BJ (cell line): ENCODE measurements around the gene PHACTR1. TPM values are rescaled to one million over a fixed set of nuclear protein-coding genes. Genes with fewer than 3 reads are reported as not detected.

ENCODE experiments used
- CTCF ChIA-PET: fragments of 350-600 bp; formaldehyde crosslinking; extraction: SDS; loops from one replicate; lab custom pipeline; 2021; ENCODE audit warnings: antibody characterized with exemption, inconsistent platforms; lab: Yijun Ruan, JAX
- POLR2A ChIA-PET: fragments of 300-600 bp; sonication (Branson Sonifier 250); formaldehyde crosslinking; extraction: SDS; loops from one replicate; lab custom pipeline; 2021; ENCODE audit warnings: antibody characterized with exemption; lab: Charles Lee
- DNase-seq: peaks from one replicate; pipeline ENCODE4 v3.0.0-alpha.2; 2011; ENCODE audit warnings: low read depth
- H3K27me3 ChIP-seq: 2 replicates; pipeline ENCODE4 v1.6.0; 2011; ENCODE audit warnings: low read length; ENCODE audit not compliant: control insufficient read depth, insufficient read depth
- H3K36me3 ChIP-seq: 2 replicates; pipeline ENCODE4 v1.5.1; 2011; ENCODE audit warnings: low read length; ENCODE audit not compliant: control insufficient read depth, insufficient read depth
- H3K4me3 ChIP-seq: 2 replicates; pipeline ENCODE4 v1.5.1; 2011; ENCODE audit warnings: low read depth, mild to moderate bottlenecking, control low read depth, low read length
- CTCF ChIP-seq: IDR thresholded peaks from 2 replicates; pipeline ENCODE4 v1.5.1; 2011; ENCODE audit warnings: low read depth, mild to moderate bottlenecking, control low read depth, inconsistent platforms, low read length, moderate library complexity; ENCODE audit not compliant: insufficient read depth
- polyA plus RNA-seq: library from polyadenylated mRNA; depleted of rRNA; stranded (reverse); fragments of >200 nt; gene quantifications from 2 replicates; pipeline ENCODE4 v1.2.3, GENCODE V29; 2011

Gene PHACTR1
- polyA plus RNA-seq, 1 experiment = 0.40 TPM

- ChIA-PET CTCF (interaction anchor here (1.0 kb wide), 1 partner anchor 12 kb away, joined by 3 read pairs; no protein-coding TSS in a partner anchor), POLR2A (no interaction called here)
- Histone ChIP-seq H3K27me3 (no peaks in the 10 kb centered on the region), H3K36me3 (no peaks in the 10 kb centered on the region), H3K4me3 (no peak overlapping the region)
- DNase-seq = no peak
- TF ChIP-seq CTCF = no peak
Measured at GRCh38 chr6:13238640-13239216, 522.2 kb downstream of the PHACTR1 start.

DNA sequence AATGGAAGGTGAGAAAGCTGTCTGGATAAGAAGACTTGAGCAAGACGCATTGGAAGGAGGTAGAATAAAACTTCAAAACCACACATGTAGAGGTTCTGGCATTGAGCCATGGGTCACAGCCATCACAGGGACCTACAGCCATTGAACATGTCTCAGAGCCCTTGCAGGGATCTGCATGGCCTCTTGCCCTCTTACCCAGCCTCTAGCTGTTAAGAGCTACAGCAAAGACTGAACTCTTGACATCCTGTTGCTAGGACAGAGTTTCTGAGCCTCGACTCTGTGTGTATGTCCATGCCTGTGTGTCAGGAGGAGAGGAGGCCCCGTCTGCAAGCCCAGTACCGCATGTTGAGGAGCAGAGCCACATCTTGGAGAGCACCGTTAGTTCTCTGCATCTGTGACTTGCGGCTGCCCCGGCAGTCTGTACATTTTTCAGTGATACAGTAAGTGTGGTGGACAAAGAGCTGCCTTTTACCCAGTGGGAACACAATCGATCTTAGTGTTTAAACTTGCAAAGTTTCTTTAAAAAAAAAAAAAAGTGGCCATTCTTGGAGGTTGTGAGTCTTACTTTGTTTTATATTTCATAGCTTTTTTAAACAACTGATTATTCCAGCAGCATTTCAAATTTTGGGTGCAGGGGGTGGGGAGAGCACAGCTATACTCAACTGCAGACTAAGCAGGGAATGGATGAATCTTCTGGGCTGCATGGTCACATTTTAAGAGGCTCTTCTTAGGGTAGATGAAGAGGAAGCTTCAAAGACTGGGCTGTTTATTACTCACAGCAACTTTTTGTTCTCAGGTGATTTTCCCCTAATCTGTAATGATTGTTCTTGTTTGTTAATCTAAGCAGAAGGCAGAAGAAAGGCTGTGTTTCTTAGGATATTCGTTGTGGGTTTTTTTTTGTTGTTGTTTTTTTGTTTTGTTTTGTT, 523.2 kb downstream of the PHACTR1 start:
- H3K27me3 ChIP-seq = no peaks in the 10 kb centered on the region
- ChIA-PET CTCF (interaction anchor here (0.6 to 1.2 kb wide), 5 partner anchors 8 to 447 kb away, joined by 3 read pairs; no protein-coding TSS in a partner anchor), POLR2A (interaction anchor here (0.6 kb wide), 1 partner anchor 244 kb away, joined by 3 read pairs; no protein-coding TSS in a partner anchor)
- no peak overlapping the region for H3K4me3 ChIP-seq
- no peaks in the 10 kb centered on the region for H3K36me3 ChIP-seq
- TF ChIP-seq CTCF = no peak
- DNase-seq = no peak

- CTCF ChIA-PET = no interaction called here
- Histone ChIP-seq H3K36me3 (no peaks in the 10 kb centered on the region), H3K27me3 (no peaks in the 10 kb centered on the region), H3K4me3 (no peak overlapping the region)
- POLR2A ChIA-PET = interaction anchor here (0.7 kb wide), 1 partner anchor 28 kb away, joined by 3 read pairs; no protein-coding TSS in a partner anchor
- DNase-seq = no peak
- TF ChIP-seq CTCF = no peak
Measured at GRCh38 chr6:13241364-13241763, 524.8 kb downstream of the PHACTR1 start.

GRCh38 chr6:13242178-13242577, 525.6 kb downstream of the PHACTR1 start:
- ChIA-PET CTCF (interaction anchor here (0.9 kb wide), 1 partner anchor 9 kb away, joined by 3 read pairs; no protein-coding TSS in a partner anchor), POLR2A (interaction anchor here (0.7 kb wide), 1 partner anchor 27 kb away, joined by 3 read pairs; no protein-coding TSS in a partner anchor)
- no peak for TF ChIP-seq CTCF

DNA sequence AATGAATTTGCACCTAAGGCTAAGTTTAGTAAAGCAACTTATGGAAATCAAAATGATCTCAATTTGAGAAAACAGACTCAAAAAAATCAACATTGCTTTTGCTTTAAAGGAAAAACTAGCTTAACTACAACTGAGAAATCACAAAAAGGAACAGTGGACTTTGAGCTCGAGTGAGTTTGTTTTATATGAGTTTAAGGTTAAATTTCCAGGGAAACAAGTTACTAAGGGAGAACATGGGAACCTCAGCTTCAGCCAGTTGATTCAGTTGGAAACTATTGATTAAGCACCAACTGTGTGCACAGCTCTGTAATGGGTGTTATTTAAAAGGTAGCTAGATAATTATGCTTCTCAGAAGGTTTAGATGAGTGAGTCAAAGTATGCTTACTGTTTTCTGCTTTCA, 526.0 kb downstream of the PHACTR1 start:
- Histone ChIP-seq H3K27me3 (no peaks in the 10 kb centered on the region), H3K4me3 (no peak overlapping the region), H3K36me3 (no peaks in the 10 kb centered on the region)
- TF ChIP-seq CTCF = no peak
- DNase-seq = no peak
- ChIA-PET POLR2A (no interaction called here), CTCF (interaction anchor here (0.9 kb wide), 1 partner anchor 9 kb away, joined by 3 read pairs; no protein-coding TSS in a partner anchor)

More at GRCh38 chr6:13242178-13242577, 525.6 kb downstream of the PHACTR1 start:
- H3K27me3 ChIP-seq = no peaks in the 10 kb centered on the region
- H3K4me3 ChIP-seq = no peak overlapping the region
- DNase-seq = no peak
- H3K36me3 ChIP-seq = no peaks in the 10 kb centered on the region
